Tibial nerve (tissue), 4 donors: ENCODE measurements around the gene SIGLEC15. TPM values are rescaled to one million over a fixed set of nuclear protein-coding genes. Genes with fewer than 3 reads are reported as not detected.

Experiments
- DNase-seq, 2 donors: peaks; one replicate each; pipeline ENCODE4 v3.0.0-alpha.2; 2019; ENCODE audit warnings: low spot score in 2 of 2
- H3K27ac ChIP-seq, 4 donors: fragments of 200-600 bp; sonication (generic) in 3 of 4; one replicate each; pipeline ENCODE4 v1.5.1; 2017 to 2019; ENCODE audit warnings: mild to moderate bottlenecking in 1 of 4
- H3K27me3 ChIP-seq, 2 donors: fragments of 200-600 bp; sonication (generic) in 1 of 2; one replicate each; pipeline versions ENCODE4 v1.5.1 to v1.6.0; 2017 to 2019
- H3K36me3 ChIP-seq, 3 donors: fragments of 200-600 bp; sonication (generic); one replicate each; pipeline ENCODE4 v1.5.1; 2018 to 2019
- H3K4me1 ChIP-seq, 4 donors: fragments of 200-600 bp; sonication (generic) in 3 of 4; one replicate each; pipeline ENCODE4 v1.5.1; 2017 to 2019
- H3K4me3 ChIP-seq, 4 donors: fragments of 200-600 bp; sonication (generic) in 3 of 4; one replicate each; pipeline ENCODE4 v1.5.1; 2017 to 2019; ENCODE audit warnings: mild to moderate bottlenecking in 1 of 4, moderate library complexity in 1 of 4
- H3K9me3 ChIP-seq, 4 donors: fragments of 200-600 bp; sonication (generic) in 3 of 4; one replicate each; pipeline ENCODE4 v1.5.1; 2017 to 2019
- CTCF ChIP-seq, 5 experiments: fragments of 200-600 bp in 3 of 5; fragments of 450-650 bp in 2 of 5; sonication (generic) in 3 of 5; IDR thresholded peaks; one replicate each; pipeline ENCODE4 v1.5.1; 2016 to 2019; ENCODE audit warnings: antibody characterized with exemption in 5 of 5, mild to moderate bottlenecking in 3 of 5, moderate library complexity in 2 of 5
- EP300 ChIP-seq, 2 donors: sonication (generic); formaldehyde crosslinking; IDR thresholded peaks; one replicate each; pipeline ENCODE4 v1.6.1; 2017; ENCODE audit warnings: antibody characterized with exemption in 2 of 2, mild to moderate bottlenecking in 1 of 2
- POLR2A ChIP-seq, 2 donors: fragments of 450-650 bp; IDR thresholded peaks; one replicate each; pipeline ENCODE4 v1.6.1; 2017; ENCODE audit warnings: antibody characterized with exemption in 2 of 2, mild to moderate bottlenecking in 2 of 2, moderate library complexity in 2 of 2
- WGBS, 2 donors: methylation state at CpG; one replicate each; pipeline ENCODE4 v1.1.5; 2018; 5-methylcytosine and 5-hydroxymethylcytosine counted together
- total RNA-seq, 4 donors: library from RNA; depleted of rRNA; stranded (reverse); fragments of >200 nt; gene quantifications; one replicate each; pipeline ENCODE4 v1.1.0, GENCODE V29; 2016

The SIGLEC15 gene
- total RNA-seq, 4 donors from 2014 or later = 4.7 TPM; not detected in 3

GRCh38 chr18:45829855-45830254 lies 4.4 kb downstream of the SIGLEC15 start:
- H3K4me3 ChIP-seq = no peak overlapping the region
- no peak overlapping the region for H3K27ac ChIP-seq
- no peaks in the 10 kb centered on the region for H3K27me3 ChIP-seq
- peaks cover 0 to 24% (median 8%) of the 10 kb centered on the region in 4 donors for H3K4me1 ChIP-seq
- H3K9me3 ChIP-seq = no peaks in the 10 kb centered on the region
- 65 to 70% methylated on average over 9 of the region's 9 CpGs for WGBS, 2 donors
- no peaks in the 10 kb centered on the region for H3K36me3 ChIP-seq
- no peak for DNase-seq
- TF ChIP-seq EP300 (IDR thresholded peaks at IDR 0.05) (no peak), POLR2A (IDR thresholded peaks at IDR 0.05) (no peak), CTCF (IDR thresholded peaks at IDR 0.05) (no peak)

GRCh38 chr18:45830917-45831316 lies 5.4 kb downstream of the SIGLEC15 start:
- no peak for DNase-seq
- WGBS, 2 donors = 80 to 86% methylated on average over 7 of the region's 7 CpGs
- Histone ChIP-seq H3K36me3 (no peaks in the 10 kb centered on the region), H3K4me3 (no peak overlapping the region), H3K27ac (no peak overlapping the region), H3K27me3 (peaks cover 0 to 4% of the 10 kb centered on the region in 2 donors), H3K4me1 (peaks cover 0 to 24% (median 8%) of the 10 kb centered on the region in 4 donors), H3K9me3 (no peaks in the 10 kb centered on the region)
- TF ChIP-seq CTCF (IDR thresholded peaks at IDR 0.05) (no peak), EP300 (IDR thresholded peaks at IDR 0.05) (no peak), POLR2A (IDR thresholded peaks at IDR 0.05) (no peak)

GRCh38 chr18:45833846-45834245 lies 8.4 kb downstream of the SIGLEC15 start:
- Histone ChIP-seq H3K4me1 (peaks cover 0 to 23% (median 7%) of the 10 kb centered on the region in 4 donors), H3K36me3 (no peaks in the 10 kb centered on the region), H3K9me3 (no peaks in the 10 kb centered on the region), H3K4me3 (no peak overlapping the region), H3K27ac (no peak overlapping the region), H3K27me3 (peaks cover 0 to 25% of the 10 kb centered on the region in 2 donors)
- TF ChIP-seq EP300 (IDR thresholded peaks at IDR 0.05) = no peak
- no peak for TF ChIP-seq POLR2A (IDR thresholded peaks at IDR 0.05)
- TF ChIP-seq CTCF (IDR thresholded peaks at IDR 0.05) = no peak
- WGBS, 2 donors = 82 to 90% methylated on average over 4 to 5 of the region's 5 CpGs
- no peak for DNase-seq

GRCh38 chr18:45834306-45834705 lies 8.8 kb downstream of the SIGLEC15 start:
- H3K27ac ChIP-seq = no peak overlapping the region
- no peak for TF ChIP-seq POLR2A (IDR thresholded peaks at IDR 0.05)
- no peak for TF ChIP-seq CTCF (IDR thresholded peaks at IDR 0.05)
- no peak for TF ChIP-seq EP300 (IDR thresholded peaks at IDR 0.05)
- H3K4me1 ChIP-seq = peaks cover 0 to 23% (median 7%) of the 10 kb centered on the region in 4 donors
- H3K9me3 ChIP-seq = no peaks in the 10 kb centered on the region
- no peaks in the 10 kb centered on the region for H3K36me3 ChIP-seq
- peaks cover 0 to 30% of the 10 kb centered on the region in 2 donors for H3K27me3 ChIP-seq
- H3K4me3 ChIP-seq = no peak overlapping the region
- WGBS, 2 donors = 45 to 50% methylated on average over 1 of the region's 1 CpG
- DNase-seq = no peak

GRCh38 chr18:45835057-45835636 lies 9.7 kb downstream of the SIGLEC15 start:
- no peak for TF ChIP-seq POLR2A (IDR thresholded peaks at IDR 0.05)
- TF ChIP-seq CTCF (IDR thresholded peaks at IDR 0.05) = no peak
- TF ChIP-seq EP300 (IDR thresholded peaks at IDR 0.05) = no peak
- Histone ChIP-seq H3K4me3 (no peak overlapping the region), H3K9me3 (no peaks in the 10 kb centered on the region), H3K4me1 (peaks cover 0 to 23% (median 7%) of the 10 kb centered on the region in 4 donors), H3K27me3 (peaks cover 0 to 38% of the 10 kb centered on the region in 2 donors), H3K36me3 (no peaks in the 10 kb centered on the region), H3K27ac (no peak overlapping the region)
- no peak for DNase-seq
- 75 to 80% methylated on average over 3 of the region's 3 CpGs for WGBS, 2 donors
